Stimulated activated CD4-positive, alpha-beta T cell treated with anti-CD3 and anti-CD28 coated beads, Interleukin-4, amount 100 ng/mL, for 1 hour (primary cell): ENCODE results near the gene ZNF526.
"Not testable (repeated sequence)": the region's sequence is repeated elsewhere in the genome, so short reads cannot be mapped to it uniquely, and the experiment has no call there.

Source experiments
- DNase-seq: peaks from one replicate; pipeline ENCODE4 v3.0.0-alpha.2; 2020

ZNF526 gene

DNA sequence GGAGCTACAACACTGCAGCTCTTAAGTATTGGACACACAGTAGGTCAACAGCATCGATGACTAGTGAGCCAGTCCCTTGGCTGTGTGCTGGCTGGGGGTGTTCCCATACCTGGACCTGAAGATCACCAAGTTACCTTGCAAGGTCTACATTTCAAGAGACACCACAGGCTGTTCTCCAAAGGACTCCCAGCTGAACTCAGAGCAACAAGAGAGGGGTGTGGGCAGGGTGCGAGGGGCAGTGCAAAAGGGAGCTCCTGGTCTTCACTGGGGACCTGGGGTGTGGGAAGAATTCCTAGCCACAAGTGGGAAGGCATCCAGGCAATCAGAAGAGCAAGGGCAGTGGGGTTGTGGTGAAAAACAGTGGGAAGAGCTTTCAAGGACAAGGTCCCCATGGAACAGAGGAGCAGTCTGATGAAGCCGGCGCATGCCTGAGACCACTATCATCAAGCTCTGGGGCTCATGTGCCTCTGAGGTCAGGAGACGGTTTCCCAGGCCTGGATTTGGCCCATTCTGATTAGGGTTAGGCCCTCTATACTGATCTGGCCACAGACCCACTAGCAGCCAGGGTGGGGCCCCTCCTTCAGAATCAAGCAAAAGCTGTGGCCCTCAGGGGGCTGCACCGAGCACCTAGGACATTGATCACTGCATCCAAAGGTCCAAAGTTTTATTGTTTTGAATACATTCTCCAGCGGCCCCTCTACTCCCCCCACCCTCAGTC is 27.0 kb downstream of the ZNF526 start:
- DNase-seq: no peak

- DNase-seq: no peak
Observed at GRCh38 chr19:42247640-42248199, 27.6 kb downstream of the ZNF526 start.

GRCh38 chr19:42248270-42249148 is 28.4 kb downstream of the ZNF526 start:
- no peak for DNase-seq

GRCh38 chr19:42249149-42249750 is 29.1 kb downstream of the ZNF526 start:
- DNase-seq: no peak

DNA sequence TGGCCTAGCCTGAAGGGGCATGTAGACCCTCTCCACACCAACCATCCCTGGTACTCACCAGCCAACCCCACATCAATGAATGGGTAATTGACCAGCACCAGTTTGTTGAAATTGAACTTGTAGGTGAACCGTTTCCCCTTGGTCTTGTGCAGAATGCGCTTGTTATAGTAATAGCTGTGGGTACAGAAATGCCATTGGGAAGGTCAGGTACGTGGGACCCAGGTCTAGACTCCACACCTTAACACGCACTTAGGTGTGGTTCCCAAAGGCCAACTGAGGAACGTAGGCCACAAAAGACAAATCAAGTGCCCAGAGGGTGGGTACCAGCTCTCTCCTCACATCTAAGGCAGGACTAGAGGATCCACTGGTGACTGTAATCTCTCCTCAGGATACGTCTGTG is 29.7 kb downstream of the ZNF526 start:
- DNase-seq: no peak

- DNase-seq: no peak
Observed at GRCh38 chr19:42250183-42250665, 30.1 kb downstream of the ZNF526 start.

GRCh38 chr19:42250666-42251531 is 30.8 kb downstream of the ZNF526 start:
- no peak for DNase-seq

GRCh38 chr19:42251572-42252358 is 31.7 kb downstream of the ZNF526 start:
- no peak for DNase-seq

DNA sequence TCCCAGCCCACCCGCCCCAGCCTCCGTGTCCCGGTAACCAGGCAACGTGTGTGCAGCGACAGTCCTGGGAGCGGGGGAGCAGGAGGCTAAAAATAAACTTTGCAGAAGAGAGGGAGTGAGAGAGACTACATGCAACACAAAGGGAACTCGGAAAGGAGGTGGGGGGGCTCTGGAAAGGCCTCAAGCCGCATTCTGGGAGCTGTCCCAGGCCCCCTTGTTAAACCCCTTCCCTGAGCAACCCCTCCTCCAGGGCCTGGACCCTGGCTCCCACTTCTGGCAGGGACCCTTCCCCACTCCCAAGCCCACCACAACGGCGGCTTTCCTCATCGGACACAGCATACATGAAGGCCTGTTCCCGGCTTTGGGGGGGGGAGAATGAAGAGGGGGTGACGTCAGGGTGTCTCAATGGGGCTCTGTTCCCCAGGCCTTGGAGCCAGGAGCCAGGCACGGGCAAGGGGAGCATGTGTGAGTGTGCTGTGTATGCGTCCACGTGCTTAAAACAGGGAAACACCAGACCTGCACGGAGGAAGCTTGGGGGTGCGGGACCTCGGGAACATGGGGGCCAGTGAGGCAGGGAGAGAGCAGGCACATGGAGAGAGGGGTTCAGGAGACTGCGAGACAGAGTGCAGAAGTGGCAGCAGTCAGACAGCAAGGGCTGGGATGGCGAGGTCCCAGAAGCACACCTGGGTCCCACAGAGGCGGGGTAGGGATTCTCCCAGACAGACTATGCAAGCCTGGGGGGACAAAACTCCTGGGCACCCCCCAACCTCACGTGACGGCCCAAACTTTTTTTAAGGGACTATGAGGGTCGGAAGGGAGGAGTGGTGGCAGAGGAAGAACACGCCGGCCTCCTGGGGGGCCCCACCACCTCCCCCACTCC is 32.5 kb downstream of the ZNF526 start:
- DNase-seq: no peak

DNA sequence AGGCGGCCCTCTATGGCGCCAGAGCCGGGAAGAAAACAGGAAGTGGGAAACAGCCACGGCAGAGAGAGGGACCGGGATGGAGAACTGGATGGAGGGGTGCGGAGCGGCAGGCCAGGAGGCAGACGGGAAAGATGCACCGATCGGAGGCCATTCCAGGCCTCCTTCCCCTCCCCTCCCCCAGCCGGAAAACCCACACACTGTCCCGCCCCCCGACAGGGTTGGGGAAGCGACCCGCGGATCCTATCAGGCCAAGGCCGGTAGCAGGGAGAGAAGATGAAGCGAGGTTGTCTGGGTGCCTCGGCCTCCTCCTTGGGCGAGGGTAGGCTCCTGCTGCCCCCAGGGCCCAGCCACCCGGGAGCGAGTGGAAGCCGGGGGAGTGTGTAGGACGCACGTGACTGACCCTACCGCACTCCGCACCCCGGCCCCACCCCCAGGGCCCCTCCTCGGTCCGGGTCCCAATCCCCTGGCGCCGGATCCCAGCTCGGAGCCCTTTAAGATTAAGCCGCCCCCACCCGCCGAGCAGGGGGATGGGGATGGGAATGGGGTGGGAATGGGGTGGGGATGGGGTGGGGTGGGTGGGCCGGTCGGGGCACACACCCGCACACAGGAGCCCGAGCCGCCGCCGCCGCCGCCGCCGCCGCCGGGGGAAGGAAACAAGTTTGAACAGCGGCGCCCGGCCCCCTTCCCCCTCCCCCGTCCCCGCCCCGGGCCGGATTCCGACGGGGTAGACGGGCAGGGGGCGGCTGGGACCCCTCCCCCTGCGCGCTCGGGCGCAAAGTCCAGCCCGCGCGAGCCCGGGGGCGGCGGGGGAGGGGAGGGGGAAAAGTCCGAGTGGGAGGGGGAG is 33.4 kb downstream of the ZNF526 start:
- DNase-seq: peak; percentile 72

DNA sequence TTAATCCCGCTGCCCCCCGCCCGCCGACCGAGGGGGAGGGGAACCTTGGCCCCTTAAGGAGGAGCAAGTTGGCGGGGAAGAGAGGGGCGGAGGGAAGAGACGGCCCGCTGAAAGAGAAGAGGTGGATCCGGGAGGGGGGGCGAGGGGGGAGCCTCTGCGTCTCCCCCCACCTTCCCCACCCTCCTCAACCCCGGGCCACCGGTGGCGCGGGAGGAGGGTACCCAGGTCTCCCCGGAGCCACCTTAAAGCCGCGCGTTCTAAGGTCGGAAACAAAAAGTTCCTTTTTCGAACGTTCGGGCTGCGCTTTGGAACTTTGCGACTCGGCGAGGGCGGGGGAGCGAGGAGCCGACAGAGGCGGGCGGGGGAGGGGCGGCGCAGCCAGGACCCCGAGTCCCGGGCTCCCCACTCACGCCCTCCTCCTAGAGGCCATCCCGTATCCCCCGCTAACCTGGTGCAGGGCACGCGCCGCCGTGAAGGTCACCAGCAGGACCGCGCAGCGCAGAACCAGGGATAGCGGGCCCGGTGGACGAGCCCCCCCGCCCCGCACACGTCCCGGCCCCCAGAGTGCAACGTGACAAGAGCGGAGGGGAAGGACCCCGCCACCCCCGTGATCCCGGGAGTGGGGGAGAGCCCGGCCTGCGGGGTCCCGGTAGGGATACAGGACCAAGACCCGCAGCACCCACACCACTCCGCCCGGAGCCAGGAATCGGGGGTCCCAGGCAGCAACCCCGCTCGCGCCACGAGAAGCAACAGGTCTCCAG is 34.2 kb downstream of the ZNF526 start:
- peak; percentile 84 for DNase-seq

DNA sequence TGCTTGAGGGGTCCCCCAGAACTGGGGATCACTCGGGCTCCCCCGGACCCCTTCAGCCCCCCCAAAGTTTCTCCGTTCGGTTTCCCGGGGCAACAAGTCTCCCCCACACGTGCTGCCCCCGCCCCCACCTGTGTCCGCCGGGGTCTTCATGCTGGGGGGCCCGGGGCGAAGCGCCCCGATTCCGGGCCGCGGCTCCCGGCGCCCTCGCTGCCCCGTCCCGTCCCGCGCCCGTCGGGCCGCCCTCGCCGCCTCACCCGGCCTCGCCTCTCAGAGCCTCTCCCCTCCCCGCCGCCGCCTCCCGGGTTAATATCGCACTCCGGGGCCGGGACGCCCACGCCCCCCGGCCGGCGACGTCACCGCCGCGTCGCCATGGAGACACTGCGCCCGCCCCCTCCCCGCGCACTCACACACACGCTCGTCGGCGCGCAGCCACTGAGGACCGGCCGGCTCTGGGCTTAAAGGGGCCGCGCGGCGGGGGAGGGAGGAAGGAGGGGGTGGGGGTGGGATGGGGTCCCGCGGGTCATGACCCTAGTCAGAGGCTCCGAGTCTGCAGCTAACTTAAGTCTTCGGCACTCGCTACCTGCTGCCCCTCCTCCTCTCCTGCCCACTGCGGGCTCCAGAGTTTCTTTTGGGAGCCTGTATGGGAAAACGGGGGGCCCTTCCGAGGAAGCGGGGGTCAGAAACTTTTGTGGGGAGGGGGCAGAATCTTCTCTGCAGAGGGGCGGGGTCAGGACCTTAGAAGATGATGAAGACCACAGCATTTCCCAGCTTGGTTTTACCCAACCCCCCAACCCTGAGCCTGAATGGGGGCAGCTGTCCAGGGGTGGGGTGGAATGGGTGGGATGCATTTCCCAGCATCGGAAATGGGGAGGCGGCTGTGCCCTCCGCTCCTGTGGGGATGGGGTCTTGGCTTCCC is 35.0 kb downstream of the ZNF526 start, which contains the start of gene ERF:
Gene ERF (minus strand): TSS at position 279 of the 916 bp plus-strand sequence. CDS start 129 bp downstream, at position 150.
- DNase-seq: peak; percentile 94

DNA sequence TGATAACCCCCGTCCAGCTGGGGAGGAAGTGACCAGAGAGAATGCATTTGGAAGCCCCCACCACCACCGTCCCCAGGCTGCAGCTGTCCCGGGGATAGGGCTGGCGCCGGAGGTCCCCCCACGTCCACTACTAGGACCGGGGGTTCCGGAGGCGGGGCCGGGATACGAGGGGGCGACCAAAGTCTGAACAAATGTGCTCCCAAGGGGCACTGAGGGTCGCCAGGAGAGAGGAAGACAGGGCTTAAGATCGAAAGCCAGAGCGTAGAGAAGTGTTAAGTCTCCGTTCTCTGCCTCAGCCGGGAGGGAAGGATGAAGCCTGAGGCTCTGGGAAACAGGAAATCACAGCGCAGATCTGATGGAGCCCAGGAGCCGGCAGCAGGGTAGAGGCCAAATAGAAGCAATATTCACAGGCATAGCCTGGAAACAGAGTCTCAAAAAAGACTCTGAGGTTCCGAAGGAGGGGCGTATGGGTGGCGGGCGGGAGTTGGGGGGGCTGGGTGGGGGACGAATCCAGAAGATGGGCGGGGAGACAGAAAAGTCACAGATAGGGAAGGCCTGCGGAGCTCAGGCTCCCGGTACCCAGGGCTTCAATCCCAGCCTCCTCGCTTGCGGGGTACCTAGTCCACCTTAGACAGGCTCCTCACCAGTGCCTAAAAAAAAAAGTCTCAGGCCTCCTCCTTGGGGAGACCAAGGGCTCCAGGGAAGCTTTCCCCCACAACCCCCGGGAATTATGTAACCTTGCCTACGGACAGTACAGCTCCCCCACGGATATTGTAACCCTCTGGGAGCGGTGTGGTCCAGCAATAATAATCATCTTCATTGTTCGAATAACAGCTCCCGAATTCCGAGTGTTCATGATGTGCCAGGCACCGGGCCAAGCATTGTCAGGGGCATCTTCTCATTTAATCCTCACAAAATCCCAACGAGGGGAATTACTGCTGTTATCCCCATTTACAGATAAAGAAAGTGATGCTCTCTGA is 35.9 kb downstream of the ZNF526 start:
- no peak for DNase-seq

DNA sequence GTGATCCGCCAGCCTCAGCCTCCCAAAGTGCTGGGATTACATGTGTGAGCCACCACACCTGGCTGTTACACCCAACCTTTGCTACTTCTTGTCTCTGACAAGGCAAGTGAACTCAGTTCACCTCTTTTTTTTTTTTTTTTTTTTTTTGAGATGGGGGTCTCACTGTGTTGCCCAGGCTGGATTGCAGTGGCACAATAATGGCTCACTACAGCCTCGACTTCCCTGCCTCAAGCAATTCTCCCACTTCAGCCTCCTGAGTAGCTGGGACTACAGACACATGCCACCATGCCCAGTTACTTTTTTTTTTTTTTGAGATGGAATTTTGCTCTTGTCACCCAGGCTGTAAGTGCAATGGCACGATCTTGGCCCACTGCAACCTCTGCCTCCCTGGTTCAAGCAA is 37.7 kb downstream of the ZNF526 start:
- not testable (repeated sequence) for DNase-seq

GRCh38 chr19:42261763-42262162 is 41.7 kb downstream of the ZNF526 start:
- no peak for DNase-seq

DNA sequence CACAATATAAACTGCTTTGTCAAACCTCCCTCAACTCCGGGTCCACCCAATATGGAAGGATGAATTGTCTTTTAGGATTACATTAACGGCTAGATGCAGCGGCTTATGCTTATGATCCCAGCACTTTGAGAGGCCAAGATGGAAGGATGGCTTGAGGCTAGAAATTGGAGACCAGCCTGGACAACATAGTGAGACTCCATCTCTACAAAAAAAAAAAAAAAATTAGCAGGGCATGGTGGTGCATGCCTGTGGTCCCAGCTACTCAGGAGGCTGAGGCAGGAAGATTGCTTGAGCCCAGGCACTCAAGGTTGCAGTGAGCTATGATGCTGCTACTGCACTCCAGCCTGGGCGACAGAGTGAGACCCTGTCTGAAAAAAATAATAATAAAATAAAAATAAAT is 46.0 kb downstream of the ZNF526 start:
- not testable (repeated sequence) for DNase-seq
